ENCODE data around the gene AFAP1L1.

Gene AFAP1L1

GRCh38 chr5:149261246-149261645 is 10.4 kb upstream of the AFAP1L1 start:
- H3K4me3 ChIP-seq (ENCODE audit: control insufficient read depth in 1 of 7, extremely low read depth in 1 of 7, insufficient read depth in 4 of 7, low read depth in 2 of 7, low read length in 6 of 7), result no peak overlapping the region
- POLR2A ChIA-PET, result no interaction called here
- no peaks in the 10 kb centered on the region for H3K27me3 ChIP-seq (replicated peaks in 2 of 5; ENCODE audit: control insufficient read depth in 4 of 5, insufficient read depth in 5 of 5, low read length in 4 of 5)
- no peak overlapping the region for H3K27ac ChIP-seq (ENCODE audit: insufficient read depth in 1 of 2, low read depth in 1 of 2, low read length in 2 of 2, poor library complexity in 1 of 2, severe bottlenecking in 2 of 2)
- no peaks in the 10 kb centered on the region for H3K9me3 ChIP-seq (ENCODE audit: control extremely low read depth in 1 of 5, control insufficient read depth in 4 of 5, insufficient read depth in 2 of 5, low read depth in 1 of 5, low read length in 4 of 5)
- no peaks in the 10 kb centered on the region for H3K36me3 ChIP-seq (ENCODE audit: control insufficient read depth in 4 of 4, insufficient read depth in 4 of 4, low read length in 3 of 4)
- CTCF ChIA-PET, result interaction anchor here (1.3 to 6.1 kb wide), 4 partner anchors 8 to 121 kb away, joined by 3 to 40 read pairs (median 12); partner anchors contain the start of gene ABLIM3
- peaks cover 0 to 22% (median 0%) of the 10 kb centered on the region in 4 experiments for H3K4me1 ChIP-seq (ENCODE audit: control extremely low read depth in 1 of 4, control insufficient read depth in 4 of 4, insufficient read depth in 4 of 4, low read length in 3 of 4)
- DNase-seq, result no peak
- 80% methylated on average over 1 of the region's 7 CpGs for WGBS (ENCODE audit: insufficient coverage)

- ChIA-PET POLR2A (no interaction called here), CTCF (interaction anchor here (1.3 to 6.1 kb wide), 4 partner anchors 10 to 122 kb away, joined by 3 to 40 read pairs (median 12); partner anchors contain the start of gene ABLIM3)
- no peaks in the 10 kb centered on the region for H3K36me3 ChIP-seq (ENCODE audit: control insufficient read depth in 4 of 4, insufficient read depth in 4 of 4, low read length in 3 of 4)
- H3K9me3 ChIP-seq (ENCODE audit: control extremely low read depth in 1 of 5, control insufficient read depth in 4 of 5, insufficient read depth in 2 of 5, low read depth in 1 of 5, low read length in 4 of 5), result no peaks in the 10 kb centered on the region
- H3K4me1 ChIP-seq (ENCODE audit: control extremely low read depth in 1 of 4, control insufficient read depth in 4 of 4, insufficient read depth in 4 of 4, low read length in 3 of 4), result peaks cover 0 to 17% (median 0%) of the 10 kb centered on the region in 4 experiments
- no peaks in the 10 kb centered on the region for H3K27me3 ChIP-seq (replicated peaks in 2 of 5; ENCODE audit: control insufficient read depth in 4 of 5, insufficient read depth in 5 of 5, low read length in 4 of 5)
- 97% methylated on average over 4 of the region's 4 CpGs for WGBS (ENCODE audit: insufficient coverage)
- no peak for DNase-seq
- no peak overlapping the region for H3K4me3 ChIP-seq (ENCODE audit: control insufficient read depth in 1 of 7, extremely low read depth in 1 of 7, insufficient read depth in 4 of 7, low read depth in 2 of 7, low read length in 6 of 7)
- H3K27ac ChIP-seq (ENCODE audit: insufficient read depth in 1 of 2, low read depth in 1 of 2, low read length in 2 of 2, poor library complexity in 1 of 2, severe bottlenecking in 2 of 2), result no peak overlapping the region
Observed at GRCh38 chr5:149262315-149262714, 9.3 kb upstream of the AFAP1L1 start.

GRCh38 chr5:149264439-149265067 is 7.1 kb upstream of the AFAP1L1 start:
- Histone ChIP-seq H3K27ac (ENCODE audit: insufficient read depth in 1 of 2, low read depth in 1 of 2, low read length in 2 of 2, poor library complexity in 1 of 2, severe bottlenecking in 2 of 2) (no peak overlapping the region), H3K4me1 (ENCODE audit: control extremely low read depth in 1 of 4, control insufficient read depth in 4 of 4, insufficient read depth in 4 of 4, low read length in 3 of 4) (peaks cover 0 to 12% (median 0%) of the 10 kb centered on the region in 4 experiments), H3K9me3 (ENCODE audit: control extremely low read depth in 1 of 5, control insufficient read depth in 4 of 5, insufficient read depth in 2 of 5, low read depth in 1 of 5, low read length in 4 of 5) (peaks cover 0 to 5% (median 3%) of the 10 kb centered on the region in 5 experiments), H3K27me3 (replicated peaks in 2 of 5; ENCODE audit: control insufficient read depth in 4 of 5, insufficient read depth in 5 of 5, low read length in 4 of 5) (no peaks in the 10 kb centered on the region), H3K4me3 (ENCODE audit: control insufficient read depth in 1 of 7, extremely low read depth in 1 of 7, insufficient read depth in 4 of 7, low read depth in 2 of 7, low read length in 6 of 7) (no peak overlapping the region), H3K36me3 (ENCODE audit: control insufficient read depth in 4 of 4, insufficient read depth in 4 of 4, low read length in 3 of 4) (no peaks in the 10 kb centered on the region)
- peak in 2 of 3 donors; percentile 29 to 51 for DNase-seq
- 60% methylated on average over 12 of the region's 12 CpGs for WGBS (ENCODE audit: insufficient coverage)
- ChIA-PET POLR2A (no interaction called here), CTCF (interaction anchor here (0.9 to 6.1 kb wide), 26 partner anchors 8 to 524 kb away, joined by 3 to 40 read pairs (median 5); partner anchors contain the start of gene ABLIM3)

GRCh38 chr5:149265068-149265465 is 6.6 kb upstream of the AFAP1L1 start:
- ChIA-PET CTCF (interaction anchor here (0.9 to 6.1 kb wide), 26 partner anchors 10 to 303 kb away, joined by 3 to 40 read pairs (median 6); partner anchors contain the start of gene ABLIM3), POLR2A (no interaction called here)
- no peaks in the 10 kb centered on the region for H3K27me3 ChIP-seq (replicated peaks in 2 of 5; ENCODE audit: control insufficient read depth in 4 of 5, insufficient read depth in 5 of 5, low read length in 4 of 5)
- DNase-seq, result no peak
- peaks cover 0 to 11% (median 0%) of the 10 kb centered on the region in 4 experiments for H3K4me1 ChIP-seq (ENCODE audit: control extremely low read depth in 1 of 4, control insufficient read depth in 4 of 4, insufficient read depth in 4 of 4, low read length in 3 of 4)
- H3K4me3 ChIP-seq (ENCODE audit: control insufficient read depth in 1 of 7, extremely low read depth in 1 of 7, insufficient read depth in 4 of 7, low read depth in 2 of 7, low read length in 6 of 7), result no peak overlapping the region
- no peak overlapping the region for H3K27ac ChIP-seq (ENCODE audit: insufficient read depth in 1 of 2, low read depth in 1 of 2, low read length in 2 of 2, poor library complexity in 1 of 2, severe bottlenecking in 2 of 2)
- 94% methylated on average over 7 of the region's 7 CpGs for WGBS (ENCODE audit: insufficient coverage)
- H3K9me3 ChIP-seq (ENCODE audit: control extremely low read depth in 1 of 5, control insufficient read depth in 4 of 5, insufficient read depth in 2 of 5, low read depth in 1 of 5, low read length in 4 of 5), result peaks cover 0 to 5% (median 3%) of the 10 kb centered on the region in 5 experiments
- no peaks in the 10 kb centered on the region for H3K36me3 ChIP-seq (ENCODE audit: control insufficient read depth in 4 of 4, insufficient read depth in 4 of 4, low read length in 3 of 4)

GRCh38 chr5:149265597-149265996 is 6.1 kb upstream of the AFAP1L1 start:
- Histone ChIP-seq H3K27me3 (replicated peaks in 2 of 5; ENCODE audit: control insufficient read depth in 4 of 5, insufficient read depth in 5 of 5, low read length in 4 of 5) (peaks cover 0 to 2% (median 0%) of the 10 kb centered on the region in 5 experiments), H3K4me3 (ENCODE audit: control insufficient read depth in 1 of 7, extremely low read depth in 1 of 7, insufficient read depth in 4 of 7, low read depth in 2 of 7, low read length in 6 of 7) (no peak overlapping the region), H3K4me1 (ENCODE audit: control extremely low read depth in 1 of 4, control insufficient read depth in 4 of 4, insufficient read depth in 4 of 4, low read length in 3 of 4) (peaks cover 0 to 10% (median 0%) of the 10 kb centered on the region in 4 experiments), H3K27ac (ENCODE audit: insufficient read depth in 1 of 2, low read depth in 1 of 2, low read length in 2 of 2, poor library complexity in 1 of 2, severe bottlenecking in 2 of 2) (no peak overlapping the region), H3K36me3 (ENCODE audit: control insufficient read depth in 4 of 4, insufficient read depth in 4 of 4, low read length in 3 of 4) (no peaks in the 10 kb centered on the region), H3K9me3 (ENCODE audit: control extremely low read depth in 1 of 5, control insufficient read depth in 4 of 5, insufficient read depth in 2 of 5, low read depth in 1 of 5, low read length in 4 of 5) (peaks cover 0 to 5% (median 3%) of the 10 kb centered on the region in 5 experiments)
- ChIA-PET POLR2A (no interaction called here), CTCF (interaction anchor here (0.7 to 6.1 kb wide), 27 partner anchors 10 to 295 kb away, joined by 3 to 40 read pairs (median 6); partner anchors contain the start of gene ABLIM3)
- WGBS (ENCODE audit: insufficient coverage), result 9% methylated on average over 4 of the region's 4 CpGs
- DNase-seq, result peak in 2 of 3 donors; percentile 57 to 62

- no peaks in the 10 kb centered on the region for H3K36me3 ChIP-seq (ENCODE audit: control insufficient read depth in 4 of 4, insufficient read depth in 4 of 4, low read length in 3 of 4)
- H3K4me3 ChIP-seq (ENCODE audit: control insufficient read depth in 1 of 7, extremely low read depth in 1 of 7, insufficient read depth in 4 of 7, low read depth in 2 of 7, low read length in 6 of 7), result no peak overlapping the region
- no peak overlapping the region for H3K27ac ChIP-seq (ENCODE audit: insufficient read depth in 1 of 2, low read depth in 1 of 2, low read length in 2 of 2, poor library complexity in 1 of 2, severe bottlenecking in 2 of 2)
- H3K27me3 ChIP-seq (replicated peaks in 2 of 5; ENCODE audit: control insufficient read depth in 4 of 5, insufficient read depth in 5 of 5, low read length in 4 of 5), result peaks cover 0 to 14% (median 7%) of the 10 kb centered on the region in 5 experiments
- ChIA-PET CTCF (interaction anchor here (0.8 to 6.1 kb wide), 14 partner anchors 13 to 229 kb away, joined by 3 to 40 read pairs (median 6); partner anchors contain the start of gene ABLIM3), POLR2A (no interaction called here)
- WGBS (ENCODE audit: insufficient coverage), result 100% methylated on average over 6 of the region's 9 CpGs
- no peak for DNase-seq
- peaks cover under 1 to 21% (median 12%) of the 10 kb centered on the region in 4 experiments for H3K4me1 ChIP-seq (ENCODE audit: control extremely low read depth in 1 of 4, control insufficient read depth in 4 of 4, insufficient read depth in 4 of 4, low read length in 3 of 4)
- H3K9me3 ChIP-seq (ENCODE audit: control extremely low read depth in 1 of 5, control insufficient read depth in 4 of 5, insufficient read depth in 2 of 5, low read depth in 1 of 5, low read length in 4 of 5), result peaks cover 0 to 5% (median 3%) of the 10 kb centered on the region in 5 experiments
Observed at GRCh38 chr5:149267241-149267973, 4.3 kb upstream of the AFAP1L1 start.

All from common myeloid progenitor, CD34-positive (primary cell).